Right lobe of liver (tissue), 4 donors: ENCODE measurements around the gene SHISA8.

Experiments
- POLR2A ChIP-seq: fragments of 450-650 bp; IDR thresholded peaks from one replicate; pipeline ENCODE4 v1.6.1; 2017; ENCODE audit warnings: antibody characterized with exemption, mild to moderate bottlenecking
- TF ChIP-seq, protein P1 (sequence below), 4 donors: fragments of 200-600 bp in 3 of 4; fragments of 450-650 bp in 1 of 4; IDR thresholded peaks; one replicate each; pipeline versions ENCODE4 v1.5.1 to v1.8.0; 2016 to 2022; ENCODE audit warnings: antibody characterized with exemption in 4 of 4, mild to moderate bottlenecking in 2 of 4
- donor health status: DM: no; HTN: no; CAD: no.
- donor health status: DM: no; HTN: no; CAD: no.
- donor health status: DM: no; HTN: yes; CAD: no.

- TF ChIP-seq, protein P1, sequence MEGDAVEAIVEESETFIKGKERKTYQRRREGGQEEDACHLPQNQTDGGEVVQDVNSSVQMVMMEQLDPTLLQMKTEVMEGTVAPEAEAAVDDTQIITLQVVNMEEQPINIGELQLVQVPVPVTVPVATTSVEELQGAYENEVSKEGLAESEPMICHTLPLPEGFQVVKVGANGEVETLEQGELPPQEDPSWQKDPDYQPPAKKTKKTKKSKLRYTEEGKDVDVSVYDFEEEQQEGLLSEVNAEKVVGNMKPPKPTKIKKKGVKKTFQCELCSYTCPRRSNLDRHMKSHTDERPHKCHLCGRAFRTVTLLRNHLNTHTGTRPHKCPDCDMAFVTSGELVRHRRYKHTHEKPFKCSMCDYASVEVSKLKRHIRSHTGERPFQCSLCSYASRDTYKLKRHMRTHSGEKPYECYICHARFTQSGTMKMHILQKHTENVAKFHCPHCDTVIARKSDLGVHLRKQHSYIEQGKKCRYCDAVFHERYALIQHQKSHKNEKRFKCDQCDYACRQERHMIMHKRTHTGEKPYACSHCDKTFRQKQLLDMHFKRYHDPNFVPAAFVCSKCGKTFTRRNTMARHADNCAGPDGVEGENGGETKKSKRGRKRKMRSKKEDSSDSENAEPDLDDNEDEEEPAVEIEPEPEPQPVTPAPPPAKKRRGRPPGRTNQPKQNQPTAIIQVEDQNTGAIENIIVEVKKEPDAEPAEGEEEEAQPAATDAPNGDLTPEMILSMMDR (IDR thresholded peaks at IDR 0.05) = no peak
- TF ChIP-seq POLR2A = no peak
Observed at GRCh38 chr22:41862160-41862529, 52.7 kb downstream of the SHISA8 start.
